Tibial nerve (tissue), 4 donors: ENCODE measurements around the gene TUBG2. TPM values are rescaled to one million over a fixed set of nuclear protein-coding genes. Genes with fewer than 3 reads are reported as not detected.

Experiments used
- DNase-seq, 2 donors: peaks; one replicate each; pipeline ENCODE4 v3.0.0-alpha.2; 2019; ENCODE audit warnings: low spot score in 2 of 2
- H3K27ac ChIP-seq, 4 donors: fragments of 200-600 bp; sonication (generic) in 3 of 4; one replicate each; pipeline ENCODE4 v1.5.1; 2017 to 2019; ENCODE audit warnings: mild to moderate bottlenecking in 1 of 4
- H3K27me3 ChIP-seq, 2 donors: fragments of 200-600 bp; sonication (generic) in 1 of 2; one replicate each; pipeline versions ENCODE4 v1.5.1 to v1.6.0; 2017 to 2019
- H3K36me3 ChIP-seq, 3 donors: fragments of 200-600 bp; sonication (generic); one replicate each; pipeline ENCODE4 v1.5.1; 2018 to 2019
- H3K4me1 ChIP-seq, 4 donors: fragments of 200-600 bp; sonication (generic) in 3 of 4; one replicate each; pipeline ENCODE4 v1.5.1; 2017 to 2019
- H3K4me3 ChIP-seq, 4 donors: fragments of 200-600 bp; sonication (generic) in 3 of 4; one replicate each; pipeline ENCODE4 v1.5.1; 2017 to 2019; ENCODE audit warnings: mild to moderate bottlenecking in 1 of 4, moderate library complexity in 1 of 4
- H3K9me3 ChIP-seq, 4 donors: fragments of 200-600 bp; sonication (generic) in 3 of 4; one replicate each; pipeline ENCODE4 v1.5.1; 2017 to 2019
- CTCF ChIP-seq, 5 experiments: fragments of 200-600 bp in 3 of 5; fragments of 450-650 bp in 2 of 5; sonication (generic) in 3 of 5; IDR thresholded peaks; one replicate each; pipeline ENCODE4 v1.5.1; 2016 to 2019; ENCODE audit warnings: antibody characterized with exemption in 5 of 5, mild to moderate bottlenecking in 3 of 5, moderate library complexity in 2 of 5
- EP300 ChIP-seq, 2 donors: sonication (generic); formaldehyde crosslinking; IDR thresholded peaks; one replicate each; pipeline ENCODE4 v1.6.1; 2017; ENCODE audit warnings: antibody characterized with exemption in 2 of 2, mild to moderate bottlenecking in 1 of 2
- POLR2A ChIP-seq, 2 donors: fragments of 450-650 bp; IDR thresholded peaks; one replicate each; pipeline ENCODE4 v1.6.1; 2017; ENCODE audit warnings: antibody characterized with exemption in 2 of 2, mild to moderate bottlenecking in 2 of 2, moderate library complexity in 2 of 2
- WGBS, 2 donors: methylation state at CpG; one replicate each; pipeline ENCODE4 v1.1.5; 2018; 5-methylcytosine and 5-hydroxymethylcytosine counted together
- total RNA-seq, 4 donors: library from RNA; depleted of rRNA; stranded (reverse); fragments of >200 nt; gene quantifications; one replicate each; pipeline ENCODE4 v1.1.0, GENCODE V29; 2016

The TUBG2 gene
- total RNA-seq, 4 donors from 2014 or later = 48.2 to 92.4 (median 77.6) TPM

GRCh38 chr17:42687707-42688320 lies 28.7 kb downstream of the TUBG2 start:
- H3K36me3 ChIP-seq = peaks cover 0 to 76% (median 0%) of the 10 kb centered on the region in 3 donors
- 65 to 69% methylated on average over 27 of the region's 27 CpGs for whole genome bisulfite sequencing, 2 donors

GRCh38 chr17:42690596-42690995 lies 31.5 kb downstream of the TUBG2 start:
- WGBS, 2 donors = 82 to 84% methylated on average over 4 to 10 of the region's 10 CpGs

More at GRCh38 chr17:42687707-42688320, 28.7 kb downstream of the TUBG2 start:
- Histone ChIP-seq H3K27ac (no peak overlapping the region), H3K4me1 (peaks cover 0 to 14% (median 7%) of the 10 kb centered on the region in 4 donors), H3K9me3 (no peaks in the 10 kb centered on the region), H3K4me3 (no peak overlapping the region), H3K27me3 (no peaks in the 10 kb centered on the region)
- no peak for DNase-seq
- TF ChIP-seq CTCF (IDR thresholded peaks at IDR 0.05) (no peak), POLR2A (IDR thresholded peaks at IDR 0.05) (no peak), EP300 (IDR thresholded peaks at IDR 0.05) (no peak)

GRCh38 chr17:42691021-42691545 lies 32.0 kb downstream of the TUBG2 start:
- Histone ChIP-seq H3K9me3 (no peaks in the 10 kb centered on the region), H3K4me1 (no peaks in the 10 kb centered on the region), H3K27ac (no peak overlapping the region), H3K36me3 (peaks cover 0 to 94% (median 0%) of the 10 kb centered on the region in 3 donors), H3K27me3 (no peaks in the 10 kb centered on the region), H3K4me3 (no peak overlapping the region)
- DNase-seq = no peak
- TF ChIP-seq EP300 (IDR thresholded peaks at IDR 0.05) = no peak
- TF ChIP-seq CTCF (IDR thresholded peaks at IDR 0.05) = no peak
- TF ChIP-seq POLR2A (IDR thresholded peaks at IDR 0.05) = no peak
- WGBS, 2 donors = 84 to 86% methylated on average over 11 to 12 of the region's 12 CpGs

More at GRCh38 chr17:42690596-42690995, 31.5 kb downstream of the TUBG2 start:
- Histone ChIP-seq H3K27ac (no peak overlapping the region), H3K4me1 (no peaks in the 10 kb centered on the region), H3K36me3 (peaks cover 0 to 94% (median 0%) of the 10 kb centered on the region in 3 donors), H3K27me3 (no peaks in the 10 kb centered on the region), H3K9me3 (no peaks in the 10 kb centered on the region), H3K4me3 (no peak overlapping the region)
- DNase-seq = no peak
- TF ChIP-seq EP300 (IDR thresholded peaks at IDR 0.05) = no peak
- TF ChIP-seq CTCF (IDR thresholded peaks at IDR 0.05) = no peak
- TF ChIP-seq POLR2A (IDR thresholded peaks at IDR 0.05) = no peak

- Histone ChIP-seq H3K36me3 (peaks cover 0 to 97% (median 5%) of the 10 kb centered on the region in 3 donors), H3K4me1 (no peaks in the 10 kb centered on the region), H3K27ac (no peak overlapping the region), H3K9me3 (no peaks in the 10 kb centered on the region), H3K27me3 (no peaks in the 10 kb centered on the region), H3K4me3 (no peak overlapping the region)
- no peak for DNase-seq
- no peak for TF ChIP-seq CTCF (IDR thresholded peaks at IDR 0.05)
- TF ChIP-seq EP300 (IDR thresholded peaks at IDR 0.05) = no peak
- TF ChIP-seq POLR2A (IDR thresholded peaks at IDR 0.05) = no peak
- 88 to 90% methylated on average over 9 to 11 of the region's 11 CpGs for WGBS, 2 donors
Measured at GRCh38 chr17:42692489-42692888, 33.4 kb downstream of the TUBG2 start.

- no peak for TF ChIP-seq POLR2A (IDR thresholded peaks at IDR 0.05)
- no peak for TF ChIP-seq EP300 (IDR thresholded peaks at IDR 0.05)
- TF ChIP-seq CTCF (IDR thresholded peaks at IDR 0.05) = no peak
- H3K9me3 ChIP-seq = no peaks in the 10 kb centered on the region
- 89 to 96% methylated on average over 3 of the region's 3 CpGs for WGBS, 2 donors
- no peak overlapping the region for H3K4me3 ChIP-seq
- DNase-seq = no peak
- no peak overlapping the region for H3K27ac ChIP-seq
- H3K36me3 ChIP-seq = peaks cover 0 to 97% (median 5%) of the 10 kb centered on the region in 3 donors
- H3K4me1 ChIP-seq = peaks cover 0 to 11% (median 0%) of the 10 kb centered on the region in 4 donors
- no peaks in the 10 kb centered on the region for H3K27me3 ChIP-seq
Measured at GRCh38 chr17:42694524-42694923, 35.4 kb downstream of the TUBG2 start.
